Ishikawa (cell line): ENCODE data around the gene N4BP2L2.

Source experiments
- CEBPB ChIP-seq: IDR thresholded peaks from 2 replicates; pipeline ENCODE4 v1.6.1; 2012
- CREB1 ChIP-seq: IDR thresholded peaks from 2 replicates; pipeline ENCODE4 v1.6.1; 2012; ENCODE audit warnings: low read depth
- EGR1 ChIP-seq: IDR thresholded peaks from 2 replicates; pipeline ENCODE4 v1.6.1; 2012
- EP300 ChIP-seq: IDR thresholded peaks from 2 replicates; pipeline ENCODE4 v1.6.1; 2012; ENCODE audit warnings: borderline replicate concordance
- FOXM1 ChIP-seq: IDR thresholded peaks from 2 replicates; pipeline ENCODE4 v1.6.1; 2012; ENCODE audit warnings: low read depth, borderline replicate concordance
- MAX ChIP-seq: IDR thresholded peaks from 2 replicates; pipeline ENCODE4 v1.6.1; 2012
- NFIC ChIP-seq: IDR thresholded peaks from 2 replicates; pipeline ENCODE4 v1.6.1; 2012
- RAD21 ChIP-seq: IDR thresholded peaks from 2 replicates; pipeline ENCODE4 v1.6.1; 2012; ENCODE audit warnings: low read depth
- TAF1 ChIP-seq: IDR thresholded peaks from 2 replicates; pipeline ENCODE4 v1.6.1; 2012; ENCODE audit warnings: low read depth, mild to moderate bottlenecking
- TCF12 ChIP-seq: IDR thresholded peaks from 2 replicates; pipeline ENCODE4 v1.6.1; 2012; ENCODE audit warnings: low read depth
- TEAD4 ChIP-seq: IDR thresholded peaks from 2 replicates; pipeline ENCODE4 v1.6.1; 2012
- YY1 ChIP-seq: IDR thresholded peaks from 2 replicates; pipeline ENCODE4 v1.6.1; 2012; ENCODE audit warnings: low read depth
- ZBTB7A ChIP-seq: IDR thresholded peaks from 2 replicates; pipeline ENCODE4 v1.6.1; 2012; ENCODE audit warnings: low read depth
- TF ChIP-seq, protein P1 (sequence below): IDR thresholded peaks from 2 replicates; pipeline ENCODE4 v1.6.1; 2012
- TF ChIP-seq, protein P2 (sequence below): IDR thresholded peaks from 2 replicates; pipeline ENCODE4 v1.6.1; 2012; ENCODE audit warnings: low read depth, mild to moderate bottlenecking

The N4BP2L2 gene

GRCh38 chr13:32528358-32528757 is 10.2 kb downstream of the N4BP2L2 start:
- no peak for TF ChIP-seq CEBPB
- TF ChIP-seq ZBTB7A = no peak
- TF ChIP-seq RAD21 = no peak
- TF ChIP-seq TAF1 = no peak
- no peak for TF ChIP-seq EP300
- no peak for TF ChIP-seq TCF12
- no peak for TF ChIP-seq TEAD4
- no peak for TF ChIP-seq MAX
- no peak for TF ChIP-seq NFIC
- no peak for TF ChIP-seq EGR1
- TF ChIP-seq, protein P1, sequence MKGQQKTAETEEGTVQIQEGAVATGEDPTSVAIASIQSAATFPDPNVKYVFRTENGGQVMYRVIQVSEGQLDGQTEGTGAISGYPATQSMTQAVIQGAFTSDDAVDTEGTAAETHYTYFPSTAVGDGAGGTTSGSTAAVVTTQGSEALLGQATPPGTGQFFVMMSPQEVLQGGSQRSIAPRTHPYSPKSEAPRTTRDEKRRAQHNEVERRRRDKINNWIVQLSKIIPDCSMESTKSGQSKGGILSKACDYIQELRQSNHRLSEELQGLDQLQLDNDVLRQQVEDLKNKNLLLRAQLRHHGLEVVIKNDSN = no peak

- TF ChIP-seq MAX (no peak), RAD21 (no peak), CREB1 (no peak), EGR1 (no peak), ZBTB7A (no peak), CEBPB (no peak), TCF12 (no peak), FOXM1 (no peak), EP300 (no peak), NFIC (no peak), TAF1 (no peak), TEAD4 (no peak), YY1 (no peak)
- TF ChIP-seq, protein P1 = no peak
- TF ChIP-seq, protein P2, sequence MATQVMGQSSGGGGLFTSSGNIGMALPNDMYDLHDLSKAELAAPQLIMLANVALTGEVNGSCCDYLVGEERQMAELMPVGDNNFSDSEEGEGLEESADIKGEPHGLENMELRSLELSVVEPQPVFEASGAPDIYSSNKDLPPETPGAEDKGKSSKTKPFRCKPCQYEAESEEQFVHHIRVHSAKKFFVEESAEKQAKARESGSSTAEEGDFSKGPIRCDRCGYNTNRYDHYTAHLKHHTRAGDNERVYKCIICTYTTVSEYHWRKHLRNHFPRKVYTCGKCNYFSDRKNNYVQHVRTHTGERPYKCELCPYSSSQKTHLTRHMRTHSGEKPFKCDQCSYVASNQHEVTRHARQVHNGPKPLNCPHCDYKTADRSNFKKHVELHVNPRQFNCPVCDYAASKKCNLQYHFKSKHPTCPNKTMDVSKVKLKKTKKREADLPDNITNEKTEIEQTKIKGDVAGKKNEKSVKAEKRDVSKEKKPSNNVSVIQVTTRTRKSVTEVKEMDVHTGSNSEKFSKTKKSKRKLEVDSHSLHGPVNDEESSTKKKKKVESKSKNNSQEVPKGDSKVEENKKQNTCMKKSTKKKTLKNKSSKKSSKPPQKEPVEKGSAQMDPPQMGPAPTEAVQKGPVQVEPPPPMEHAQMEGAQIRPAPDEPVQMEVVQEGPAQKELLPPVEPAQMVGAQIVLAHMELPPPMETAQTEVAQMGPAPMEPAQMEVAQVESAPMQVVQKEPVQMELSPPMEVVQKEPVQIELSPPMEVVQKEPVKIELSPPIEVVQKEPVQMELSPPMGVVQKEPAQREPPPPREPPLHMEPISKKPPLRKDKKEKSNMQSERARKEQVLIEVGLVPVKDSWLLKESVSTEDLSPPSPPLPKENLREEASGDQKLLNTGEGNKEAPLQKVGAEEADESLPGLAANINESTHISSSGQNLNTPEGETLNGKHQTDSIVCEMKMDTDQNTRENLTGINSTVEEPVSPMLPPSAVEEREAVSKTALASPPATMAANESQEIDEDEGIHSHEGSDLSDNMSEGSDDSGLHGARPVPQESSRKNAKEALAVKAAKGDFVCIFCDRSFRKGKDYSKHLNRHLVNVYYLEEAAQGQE = no peak
Observed at GRCh38 chr13:32527151-32527550, 11.4 kb downstream of the N4BP2L2 start.

DNA sequence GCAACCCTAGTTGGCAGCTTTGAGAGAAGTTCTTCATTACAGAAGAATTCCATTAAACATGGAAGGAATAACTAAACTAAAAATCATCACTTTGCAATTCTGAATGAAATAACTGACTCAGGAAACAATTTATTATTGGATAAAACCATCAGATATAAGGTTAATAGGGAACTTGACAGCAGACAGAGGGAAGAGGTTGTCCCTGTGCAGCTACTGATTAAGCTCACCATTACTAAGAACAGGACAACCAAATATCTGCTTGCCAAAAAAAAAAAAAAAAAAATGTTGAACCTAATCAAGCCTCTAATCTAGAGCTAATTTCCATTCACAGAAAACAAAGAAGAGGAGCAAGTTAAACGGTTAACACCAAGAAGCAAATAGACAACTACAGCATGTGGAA is 12.8 kb downstream of the N4BP2L2 start:
- TF ChIP-seq, protein P2 = no peak
- TF ChIP-seq YY1 (no peak), TEAD4 (no peak), MAX (no peak), FOXM1 (no peak), TAF1 (no peak), EP300 (no peak), CEBPB (no peak), NFIC (no peak), TCF12 (no peak), CREB1 (no peak), EGR1 (no peak), ZBTB7A (no peak), RAD21 (no peak)
- TF ChIP-seq, protein P1 = no peak

GRCh38 chr13:32515246-32515645 is 23.3 kb downstream of the N4BP2L2 start:
- TF ChIP-seq EP300 (no peak), RAD21 (no peak), CREB1 (no peak)
- TF ChIP-seq, protein P1 = no peak

DNA sequence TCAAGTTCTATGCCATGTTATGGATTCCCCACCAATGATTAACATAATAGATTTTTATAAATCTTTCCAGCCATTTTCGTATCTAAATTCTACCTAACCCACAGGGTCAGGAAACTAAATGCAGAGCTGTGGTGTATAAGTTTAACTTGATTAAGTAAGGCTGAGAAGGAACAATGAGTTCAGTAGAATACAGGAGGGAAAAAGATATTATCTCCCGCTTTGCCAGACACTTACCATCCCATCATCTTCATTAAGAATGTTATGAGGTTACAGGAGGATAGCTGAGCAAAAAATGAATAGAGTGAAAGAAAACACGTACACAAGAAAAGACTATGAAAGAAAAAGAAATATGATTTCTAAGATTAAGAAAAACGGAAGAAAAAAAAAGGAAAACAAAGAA is 27.1 kb downstream of the N4BP2L2 start:
- TF ChIP-seq NFIC (no peak), ZBTB7A (no peak), CREB1 (no peak), YY1 (no peak), EP300 (no peak), TEAD4 (no peak), CEBPB (no peak), TAF1 (no peak), RAD21 (no peak), FOXM1 (no peak), EGR1 (no peak), MAX (no peak), TCF12 (no peak)
- TF ChIP-seq, protein P2 = no peak
- TF ChIP-seq, protein P1 = no peak
